NCI-H510A (cell line): Measurements from ENCODE around the gene ZNF879.

Experiments
- DNase-seq: peaks from one replicate; lab custom pipeline; 2025; lab: John Stamatoyannopoulos, UW

ZNF879 gene

GRCh38 chr5:179008667-179009066 is 14.9 kb upstream of the ZNF879 start:
- no peak for DNase-seq

DNA sequence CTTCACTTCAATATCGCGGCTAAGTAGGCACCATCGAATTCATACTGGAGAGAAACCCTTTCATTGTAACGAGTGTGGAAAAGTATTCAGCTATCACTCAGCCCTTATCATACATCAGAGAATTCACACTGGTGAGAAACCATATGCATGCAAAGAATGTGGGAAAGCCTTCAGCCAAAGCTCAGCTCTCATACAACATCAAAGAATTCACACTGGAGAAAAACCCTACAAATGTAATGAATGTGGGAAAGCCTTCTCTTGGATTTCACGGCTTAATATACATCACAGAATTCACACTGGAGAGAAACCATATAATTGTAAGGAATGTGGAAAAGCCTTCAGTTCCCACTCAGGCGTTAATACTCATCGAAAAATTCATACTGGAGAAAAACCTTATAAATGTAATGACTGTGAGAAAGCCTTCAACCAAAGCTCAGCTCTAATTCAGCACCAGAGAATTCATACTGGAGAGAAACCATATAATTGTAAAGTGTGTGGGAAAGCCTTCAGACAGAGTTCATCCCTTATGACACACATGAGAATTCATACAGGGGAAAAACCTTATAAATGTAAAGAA is 9.5 kb downstream of the ZNF879 start:
- DNase-seq: no peak

- DNase-seq: no peak
Measured at GRCh38 chr5:179044765-179045164, 21.2 kb downstream of the ZNF879 start.

DNA sequence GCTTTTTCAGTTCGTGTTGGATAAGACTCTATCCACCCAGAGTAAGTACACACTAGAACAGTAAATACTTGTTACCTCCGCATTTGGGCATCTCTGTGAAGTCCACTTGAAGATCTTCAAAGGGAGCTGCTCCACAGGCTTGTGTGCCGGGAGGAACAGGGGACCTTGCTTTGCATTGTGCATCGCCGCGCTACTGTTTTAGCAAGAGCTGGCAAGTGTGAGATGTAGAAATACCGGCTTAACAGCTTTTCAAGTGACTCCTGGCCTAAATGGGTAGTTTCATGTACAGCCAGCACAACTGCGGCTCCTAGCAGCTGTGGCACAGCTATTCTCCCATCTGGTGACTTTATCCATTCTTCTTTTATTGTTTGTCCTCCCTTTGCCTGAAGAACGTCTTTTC is 28.2 kb downstream of the ZNF879 start:
- peak; percentile 16 for DNase-seq

- DNase-seq: no peak
Measured at GRCh38 chr5:179054036-179054785, 30.6 kb downstream of the ZNF879 start.

DNA sequence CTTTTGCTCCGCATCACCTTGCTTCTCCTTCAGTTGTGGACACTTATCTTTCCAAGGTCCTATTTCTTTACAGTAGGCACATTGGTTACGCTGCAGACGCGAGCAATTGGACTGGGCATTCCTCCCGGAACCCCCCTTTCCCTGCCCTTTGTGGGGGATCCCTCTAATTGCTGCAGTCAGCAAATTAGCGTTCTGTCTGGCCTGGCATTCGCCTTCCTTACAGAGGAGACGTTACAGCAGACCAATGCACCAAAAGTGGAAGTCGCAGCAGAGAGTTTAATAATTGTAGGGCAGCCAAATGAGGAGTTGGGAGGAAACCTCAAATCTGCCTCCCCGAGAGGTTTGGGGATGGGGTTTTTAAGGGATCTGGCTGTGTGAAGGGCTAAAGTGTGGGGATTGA is 31.3 kb downstream of the ZNF879 start:
- DNase-seq: no peak

- no peak for DNase-seq
Measured at GRCh38 chr5:179055436-179055835, 31.8 kb downstream of the ZNF879 start.

- no peak for DNase-seq
Measured at GRCh38 chr5:179055841-179056240, 32.2 kb downstream of the ZNF879 start.

DNA sequence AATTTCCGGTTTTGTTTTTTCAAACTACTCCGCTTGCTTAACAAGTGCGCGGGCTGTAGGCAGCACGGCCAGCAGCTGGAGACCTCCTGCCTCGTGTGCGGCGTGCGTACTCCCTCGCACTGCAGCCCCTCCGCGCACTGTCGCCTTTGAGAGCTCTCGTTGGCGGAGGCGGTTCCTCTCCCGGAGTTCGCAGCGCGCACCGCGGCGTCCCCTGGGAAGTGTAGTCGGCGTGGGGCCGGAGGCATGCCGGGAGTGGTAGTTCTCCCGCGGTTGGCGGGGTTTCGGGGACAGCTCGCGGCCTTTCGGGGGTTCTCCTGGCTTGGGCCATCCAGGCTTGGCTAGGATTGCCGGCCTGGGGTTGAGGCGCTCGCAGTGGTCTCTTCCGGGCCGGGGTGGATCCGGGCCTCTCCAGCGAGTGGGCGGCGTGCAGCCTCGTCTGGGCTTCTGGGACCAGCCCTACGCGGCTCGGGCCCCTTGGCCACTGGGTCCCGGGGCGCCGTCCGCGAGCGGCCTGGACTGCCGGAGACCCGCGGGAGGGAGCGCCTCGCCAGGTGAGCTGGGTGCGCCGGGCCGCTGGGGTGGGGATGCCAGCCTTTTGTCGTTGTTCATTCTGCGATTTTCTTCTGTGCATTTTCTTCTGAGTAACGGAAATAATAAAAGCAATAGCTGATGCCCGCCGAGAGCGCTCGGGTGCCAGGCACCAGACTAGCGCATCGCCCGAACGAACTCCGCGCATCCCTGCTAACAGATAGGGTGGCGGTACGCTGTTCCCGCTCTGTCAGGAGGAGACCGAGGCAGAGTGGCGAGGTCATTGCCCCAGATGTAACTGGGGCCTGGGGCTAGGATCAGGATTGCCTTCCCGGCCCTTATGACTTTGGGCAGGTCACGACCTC is 36.8 kb downstream of the ZNF879 start, which contains the start of gene ZNF354C:
Gene ZNF354C (plus strand): TSS at position 258 of the 893 bp plus-strand sequence. CDS start 1,696 bp downstream, outside the sequence.
- peak; percentile 13 for DNase-seq

DNA sequence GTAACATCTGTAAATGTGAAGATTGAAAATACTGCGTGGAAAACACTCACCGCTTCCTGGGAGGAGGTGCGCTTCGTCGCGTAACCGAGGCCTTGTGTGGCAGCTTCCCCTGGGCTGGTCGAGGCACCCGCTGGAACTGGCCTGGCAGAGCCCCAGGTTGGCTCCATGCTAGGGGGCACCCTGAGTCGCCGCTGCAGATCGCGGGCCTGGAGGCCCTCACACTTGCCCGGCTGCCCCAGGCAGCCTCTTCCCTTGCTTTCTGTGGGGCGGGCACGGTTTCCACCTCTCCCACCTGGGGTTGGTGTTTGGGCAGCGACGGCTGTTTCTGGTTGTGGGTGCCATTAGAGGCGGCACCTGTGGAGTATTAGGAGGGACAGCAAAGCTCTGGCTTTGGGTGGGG is 37.4 kb downstream of the ZNF879 start:
- DNase-seq: no peak

- no peak for DNase-seq
Measured at GRCh38 chr5:179065703-179066102, 42.1 kb downstream of the ZNF879 start.

DNA sequence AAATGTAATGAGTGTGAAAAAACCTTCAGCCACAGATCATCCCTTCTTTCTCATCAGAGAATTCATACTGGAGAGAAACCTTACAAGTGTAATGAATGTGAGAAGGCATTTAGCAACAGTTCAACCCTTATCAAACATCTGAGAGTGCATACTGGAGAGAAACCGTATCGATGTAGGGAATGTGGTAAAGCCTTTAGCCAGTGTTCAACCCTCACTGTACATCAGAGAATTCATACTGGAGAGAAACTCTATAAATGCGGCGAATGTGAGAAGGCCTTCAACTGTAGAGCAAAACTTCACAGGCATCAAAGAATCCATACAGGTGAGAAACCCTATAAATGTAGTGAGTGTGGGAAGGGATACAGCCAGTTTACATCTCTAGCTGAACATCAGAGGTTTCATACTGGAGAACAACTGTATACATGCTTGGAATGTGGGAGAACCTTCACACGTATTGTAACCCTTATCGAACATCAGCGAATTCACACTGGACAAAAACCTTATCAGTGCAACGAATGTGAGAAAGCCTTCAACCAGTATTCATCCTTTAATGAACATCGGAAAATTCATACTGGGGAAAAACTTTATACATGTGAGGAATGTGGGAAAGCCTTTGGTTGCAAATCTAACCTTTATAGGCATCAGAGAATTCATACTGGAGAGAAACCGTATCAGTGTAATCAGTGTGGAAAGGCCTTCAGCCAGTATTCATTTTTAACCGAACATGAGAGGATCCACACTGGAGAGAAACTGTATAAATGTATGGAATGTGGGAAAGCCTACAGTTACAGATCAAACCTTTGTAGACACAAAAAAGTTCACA is 55.8 kb downstream of the ZNF879 start:
- no peak for DNase-seq

GRCh38 chr5:179080724-179081123 is 57.1 kb downstream of the ZNF879 start:
- DNase-seq: no peak
